GM12801 (cell line): ENCODE measurements around the gene RSAD1.

ENCODE experiments used
- TF ChIP-seq, protein P1 (sequence below): IDR thresholded peaks from one replicate; pipeline ENCODE4 v1.5.1; 2011; ENCODE audit warnings: control low read depth; ENCODE audit not compliant: insufficient read length; ENCODE audit errors: extremely low read depth

RSAD1 gene

DNA sequence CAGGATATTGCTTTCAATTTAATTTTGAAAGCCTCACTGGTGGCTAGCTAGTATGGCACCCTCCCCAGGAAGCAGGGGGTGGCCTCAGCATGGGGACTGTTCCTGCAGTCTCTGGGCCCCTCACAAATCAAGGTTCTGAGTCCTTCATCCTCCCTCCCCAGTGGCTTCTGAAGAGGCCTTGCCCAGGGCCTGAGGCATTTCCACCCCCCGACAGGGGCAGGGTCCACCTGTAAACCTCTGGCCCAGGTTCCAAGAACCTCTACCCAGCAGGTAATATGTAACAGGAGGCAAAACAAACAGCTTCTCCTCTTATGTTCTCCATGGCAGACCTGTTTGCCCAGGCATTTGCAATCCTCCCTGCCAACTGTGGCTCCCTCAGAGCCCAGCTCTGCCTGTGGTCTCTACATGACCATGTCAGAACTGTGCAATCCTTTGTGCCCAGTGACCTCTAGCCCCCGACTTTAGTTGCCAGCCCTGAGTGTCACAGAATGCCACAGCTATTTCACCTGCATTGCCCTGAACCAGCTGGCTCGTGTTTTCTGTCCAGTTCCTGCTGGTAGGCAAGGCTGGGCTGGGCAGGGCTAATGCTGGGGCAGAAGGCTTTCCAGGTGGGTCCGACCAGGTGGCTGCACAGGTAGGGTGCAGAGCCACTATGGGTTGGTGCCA, 38.4 kb upstream of the RSAD1 start:
- TF ChIP-seq, protein P1, sequence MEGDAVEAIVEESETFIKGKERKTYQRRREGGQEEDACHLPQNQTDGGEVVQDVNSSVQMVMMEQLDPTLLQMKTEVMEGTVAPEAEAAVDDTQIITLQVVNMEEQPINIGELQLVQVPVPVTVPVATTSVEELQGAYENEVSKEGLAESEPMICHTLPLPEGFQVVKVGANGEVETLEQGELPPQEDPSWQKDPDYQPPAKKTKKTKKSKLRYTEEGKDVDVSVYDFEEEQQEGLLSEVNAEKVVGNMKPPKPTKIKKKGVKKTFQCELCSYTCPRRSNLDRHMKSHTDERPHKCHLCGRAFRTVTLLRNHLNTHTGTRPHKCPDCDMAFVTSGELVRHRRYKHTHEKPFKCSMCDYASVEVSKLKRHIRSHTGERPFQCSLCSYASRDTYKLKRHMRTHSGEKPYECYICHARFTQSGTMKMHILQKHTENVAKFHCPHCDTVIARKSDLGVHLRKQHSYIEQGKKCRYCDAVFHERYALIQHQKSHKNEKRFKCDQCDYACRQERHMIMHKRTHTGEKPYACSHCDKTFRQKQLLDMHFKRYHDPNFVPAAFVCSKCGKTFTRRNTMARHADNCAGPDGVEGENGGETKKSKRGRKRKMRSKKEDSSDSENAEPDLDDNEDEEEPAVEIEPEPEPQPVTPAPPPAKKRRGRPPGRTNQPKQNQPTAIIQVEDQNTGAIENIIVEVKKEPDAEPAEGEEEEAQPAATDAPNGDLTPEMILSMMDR = no peak

DNA sequence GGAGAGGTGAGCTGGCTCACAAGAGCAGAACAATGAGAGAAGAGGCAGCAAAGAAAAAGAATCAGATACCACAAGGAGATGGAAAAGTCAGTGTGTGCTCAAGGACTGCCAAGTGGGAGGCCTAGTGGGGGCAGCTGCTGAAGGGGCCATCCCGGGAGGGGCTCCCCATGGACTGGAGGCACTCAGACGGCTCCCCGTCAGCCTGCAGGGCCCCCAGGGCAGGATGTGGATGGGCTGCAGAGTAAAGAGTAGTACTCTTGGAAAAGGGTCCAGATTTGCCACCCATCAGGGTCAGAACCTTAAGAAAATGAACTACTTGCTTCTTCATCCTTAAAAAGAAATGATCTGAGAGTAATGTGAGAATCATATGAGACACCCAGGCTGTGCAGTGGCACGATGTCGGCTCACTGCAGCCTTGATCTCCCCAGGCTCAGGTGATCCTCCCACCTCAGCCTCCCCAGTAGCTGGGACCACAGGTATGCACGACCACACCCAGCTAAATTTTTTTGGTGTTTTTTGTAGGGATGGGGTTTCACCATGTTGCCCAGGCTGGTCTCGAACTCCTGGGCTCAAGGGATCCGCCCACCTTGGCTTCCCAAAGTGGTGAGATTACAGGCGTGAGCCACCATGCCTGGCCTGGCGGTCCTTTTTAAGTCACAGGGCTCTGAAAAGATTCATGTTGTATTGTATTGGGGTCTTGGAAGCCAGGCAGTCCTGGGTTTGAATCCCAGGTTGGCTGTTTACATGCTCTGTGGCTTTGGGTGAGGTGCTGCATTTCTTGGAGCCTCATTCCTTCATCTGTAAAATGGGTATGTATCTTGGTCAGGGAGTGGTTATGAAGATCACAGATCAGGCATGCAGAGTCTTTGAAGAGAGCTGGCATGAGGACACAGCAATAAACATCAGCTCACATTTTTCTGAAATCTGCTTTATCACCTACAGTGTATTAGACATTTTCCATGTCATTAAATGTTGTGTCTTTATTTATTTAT, 37.5 kb upstream of the RSAD1 start:
- TF ChIP-seq, protein P1 = no peak

DNA sequence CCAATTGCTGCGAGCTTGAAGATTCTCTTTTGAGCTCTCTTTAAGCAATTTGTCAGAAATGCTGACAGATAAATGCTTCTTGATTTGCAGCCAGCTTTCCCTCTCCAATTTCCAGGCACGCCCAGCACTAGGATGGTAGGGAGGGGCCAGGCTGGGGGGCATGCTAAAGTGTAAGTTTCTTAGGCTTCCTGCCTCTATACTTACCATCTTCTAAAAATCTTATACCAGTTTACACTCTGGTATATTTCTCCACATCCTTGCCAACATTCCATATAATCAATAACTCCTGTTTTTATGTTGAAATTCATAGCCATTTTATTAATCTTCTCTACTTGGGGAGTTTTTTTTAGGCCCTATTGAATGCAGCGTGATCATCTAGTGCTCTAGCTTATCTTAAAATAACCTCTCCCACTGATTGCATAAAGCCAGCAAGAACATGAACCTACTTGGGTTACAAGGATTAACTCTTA, 35.1 kb upstream of the RSAD1 start:
- TF ChIP-seq, protein P1 = no peak

DNA sequence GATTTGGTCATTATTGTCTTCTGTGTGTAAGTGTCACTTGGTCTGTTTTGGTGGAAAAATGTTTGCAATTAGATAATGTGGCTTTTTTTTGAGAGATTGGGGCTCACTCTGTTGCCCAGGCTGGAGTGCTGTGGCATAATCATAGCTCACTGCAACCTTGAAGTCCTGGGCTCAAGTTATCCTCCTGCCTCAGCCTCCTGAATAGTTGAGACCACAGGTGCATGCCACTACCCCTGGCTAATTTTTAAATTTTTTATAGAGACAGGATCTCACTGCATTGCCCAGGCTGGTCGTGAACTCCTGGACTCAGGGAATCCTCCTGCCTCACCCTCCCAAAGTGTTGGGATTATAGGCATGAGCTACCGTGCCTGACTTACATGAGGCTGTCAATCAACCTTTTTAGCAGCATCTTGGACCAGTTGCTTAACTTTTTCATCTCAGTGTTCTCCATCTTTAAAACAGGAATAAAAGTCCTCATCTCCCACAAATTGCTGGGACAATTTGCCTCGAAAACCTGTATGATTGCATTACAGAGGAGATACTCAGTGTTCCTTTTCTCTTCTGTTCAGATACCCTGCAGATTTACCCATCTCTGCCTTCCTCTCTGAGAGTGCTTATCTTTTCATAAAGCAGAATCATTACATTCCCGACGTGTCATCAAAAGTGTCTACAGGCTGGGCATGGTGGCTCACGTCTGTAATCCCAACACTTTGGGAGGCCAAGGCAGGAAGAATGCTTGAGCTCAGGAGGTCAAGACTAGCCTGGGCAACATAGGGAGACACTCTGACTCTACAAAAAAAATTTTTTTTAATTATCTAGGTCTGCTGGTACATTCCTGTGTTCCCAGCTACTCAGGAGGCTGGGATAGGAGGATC, 33.6 kb upstream of the RSAD1 start:
- TF ChIP-seq, protein P1 = no peak

DNA sequence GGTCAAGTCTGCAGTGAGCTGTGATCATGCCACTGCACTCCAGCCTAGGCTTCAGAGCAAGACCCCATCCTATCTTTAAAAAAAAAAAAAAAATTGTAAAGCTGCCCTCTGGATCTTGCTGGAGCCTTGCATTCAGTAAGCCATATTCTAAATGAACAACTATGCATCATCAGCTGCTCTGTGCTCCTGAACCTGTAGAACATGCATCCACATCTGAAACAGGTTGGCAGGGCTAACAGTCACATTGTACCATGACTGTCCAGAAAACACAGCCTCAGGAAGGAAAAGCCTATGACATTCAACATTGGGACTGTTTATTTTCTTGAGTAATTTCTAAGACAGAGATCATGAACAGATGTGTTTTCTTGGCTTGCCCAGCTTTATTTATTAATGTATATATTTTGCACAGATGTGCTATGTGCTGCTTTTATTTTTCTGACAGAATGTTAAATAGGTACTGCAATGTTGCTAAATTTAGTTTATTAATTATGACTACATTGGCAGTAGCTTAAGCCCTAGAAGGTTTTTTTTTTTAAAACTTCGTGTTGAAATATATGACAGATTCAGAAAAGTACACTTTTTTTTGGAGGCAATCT, 32.8 kb upstream of the RSAD1 start:
- TF ChIP-seq, protein P1 = no peak

DNA sequence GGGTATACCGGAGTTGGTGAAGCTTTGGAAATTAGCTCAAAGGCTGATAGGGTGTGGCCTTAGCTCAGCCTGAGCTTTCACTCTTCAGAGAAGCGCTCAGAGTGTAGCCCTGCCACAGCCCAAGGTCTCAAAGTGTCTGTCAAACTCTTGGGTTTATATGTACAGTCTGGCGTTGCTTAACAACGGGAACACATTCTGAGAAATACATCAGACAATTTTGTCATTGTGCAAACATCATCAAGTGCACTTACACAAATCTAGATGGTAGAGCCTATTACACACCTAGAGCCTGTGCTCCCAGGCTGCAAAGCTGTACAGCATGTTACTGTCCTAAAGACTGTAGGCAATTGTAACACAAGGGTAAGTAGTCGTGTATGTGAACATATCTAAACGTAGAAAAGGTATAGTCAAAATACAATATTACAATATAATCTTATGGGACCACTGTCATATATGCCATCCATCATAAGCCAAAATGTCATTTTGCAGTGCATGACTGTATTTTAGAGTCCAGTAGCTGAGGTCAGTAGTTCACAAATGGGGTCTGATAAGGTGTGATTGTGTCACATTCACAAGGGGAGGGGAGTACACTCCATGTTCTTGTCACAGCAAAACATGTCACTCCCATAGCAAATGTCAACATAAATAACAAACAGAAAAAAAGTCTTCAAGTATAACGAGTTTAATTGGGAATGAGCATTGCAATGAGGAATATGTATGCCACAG, 30.6 kb upstream of the RSAD1 start:
- TF ChIP-seq, protein P1 = no peak
